GM13977 (cell line): ENCODE data around the gene NSMF.

Experiments
- DNase-seq: peaks from one replicate; pipeline ENCODE4 v3.0.0; 2012; ENCODE audit warnings: low spot score
- in situ Hi-C: fragments of 300-500 bp; cut with MboI; formaldehyde crosslinking; loops from one replicate; pipeline ENCODE4 v1.12.0; 2022; ENCODE audit warnings: low sequenced_read_pairs, low pct_unique_long_range_greater_than_20kb, mixed read lengths, inconsistent platforms; ENCODE audit not compliant: unreplicated experiment
- TF ChIP-seq, protein P1 (sequence below): IDR thresholded peaks from 2 replicates; pipeline ENCODE4 v1.5.1; 2012; ENCODE audit warnings: mild to moderate bottlenecking, control low read depth; ENCODE audit not compliant: insufficient read depth; ENCODE audit errors: extremely low read depth, missing control alignments

The NSMF gene

DNA sequence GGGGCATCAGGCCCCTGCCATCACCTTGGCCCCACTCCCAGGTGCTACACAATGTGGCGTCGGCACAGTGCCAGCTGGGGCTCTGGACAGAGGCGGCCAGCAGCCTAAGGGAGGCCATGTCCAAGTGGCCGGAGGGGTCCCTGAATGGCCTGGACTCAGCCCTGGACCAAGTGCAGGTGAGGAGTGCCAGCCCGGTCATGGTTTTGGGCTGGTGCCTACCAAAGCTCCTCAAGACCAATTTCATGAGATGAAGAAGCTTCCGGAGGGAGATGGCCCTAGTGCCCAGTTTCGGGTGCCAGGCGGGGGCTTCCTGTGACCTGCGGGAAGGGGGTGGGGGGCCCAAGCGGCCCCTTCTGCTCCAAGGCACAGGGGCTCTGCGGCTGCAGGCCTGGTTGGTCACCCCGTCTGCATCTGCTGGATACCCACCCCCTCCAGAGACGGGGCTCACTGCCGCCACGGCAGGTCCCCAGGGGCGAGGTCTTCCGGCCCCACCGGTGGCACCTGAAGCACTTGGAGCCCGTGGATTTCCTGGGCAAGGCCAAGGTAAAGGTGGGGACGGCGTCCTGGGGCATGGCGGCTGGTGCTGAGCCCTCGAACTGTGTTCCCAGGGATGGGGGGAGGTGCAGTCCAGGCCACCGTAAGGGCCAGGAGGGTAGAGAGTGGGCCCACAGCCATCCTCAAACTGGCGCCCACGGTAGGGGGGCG lies 30.1 kb downstream of the NSMF start:
- TF ChIP-seq, protein P1, sequence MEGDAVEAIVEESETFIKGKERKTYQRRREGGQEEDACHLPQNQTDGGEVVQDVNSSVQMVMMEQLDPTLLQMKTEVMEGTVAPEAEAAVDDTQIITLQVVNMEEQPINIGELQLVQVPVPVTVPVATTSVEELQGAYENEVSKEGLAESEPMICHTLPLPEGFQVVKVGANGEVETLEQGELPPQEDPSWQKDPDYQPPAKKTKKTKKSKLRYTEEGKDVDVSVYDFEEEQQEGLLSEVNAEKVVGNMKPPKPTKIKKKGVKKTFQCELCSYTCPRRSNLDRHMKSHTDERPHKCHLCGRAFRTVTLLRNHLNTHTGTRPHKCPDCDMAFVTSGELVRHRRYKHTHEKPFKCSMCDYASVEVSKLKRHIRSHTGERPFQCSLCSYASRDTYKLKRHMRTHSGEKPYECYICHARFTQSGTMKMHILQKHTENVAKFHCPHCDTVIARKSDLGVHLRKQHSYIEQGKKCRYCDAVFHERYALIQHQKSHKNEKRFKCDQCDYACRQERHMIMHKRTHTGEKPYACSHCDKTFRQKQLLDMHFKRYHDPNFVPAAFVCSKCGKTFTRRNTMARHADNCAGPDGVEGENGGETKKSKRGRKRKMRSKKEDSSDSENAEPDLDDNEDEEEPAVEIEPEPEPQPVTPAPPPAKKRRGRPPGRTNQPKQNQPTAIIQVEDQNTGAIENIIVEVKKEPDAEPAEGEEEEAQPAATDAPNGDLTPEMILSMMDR = no peak
- DNase-seq = no peak
- in situ Hi-C loops = no loop called here

DNA sequence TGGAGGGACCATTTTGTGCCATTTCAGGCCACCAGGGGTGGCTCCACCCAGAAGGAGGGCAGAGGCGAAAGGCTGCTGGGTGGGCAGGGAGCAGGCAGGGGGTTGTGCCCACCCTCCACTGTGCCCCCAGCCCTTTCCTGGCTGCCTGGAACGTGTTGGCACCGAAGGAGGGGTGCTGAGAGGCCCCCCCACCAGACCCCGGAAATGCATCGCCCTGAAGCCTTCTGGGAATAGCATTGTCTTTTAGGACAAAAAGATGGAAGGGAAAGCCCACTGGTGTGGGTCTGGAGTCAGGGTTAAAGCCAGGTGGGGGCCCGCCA lies 30.9 kb downstream of the NSMF start:
- in situ Hi-C loops = no loop called here
- DNase-seq = no peak

GRCh38 chr9:137427454-137428310 lies 31.5 kb downstream of the NSMF start:
- in situ Hi-C loops = no loop called here
- no peak for DNase-seq
- TF ChIP-seq, protein P1 = no peak

More for the DNA sequence above, 30.9 kb downstream of the NSMF start:
- TF ChIP-seq, protein P1 = no peak

GRCh38 chr9:137426018-137426681 lies 33.0 kb downstream of the NSMF start:
- no peak for DNase-seq
- TF ChIP-seq, protein P1 = no peak
- in situ Hi-C loops = no loop called here

DNA sequence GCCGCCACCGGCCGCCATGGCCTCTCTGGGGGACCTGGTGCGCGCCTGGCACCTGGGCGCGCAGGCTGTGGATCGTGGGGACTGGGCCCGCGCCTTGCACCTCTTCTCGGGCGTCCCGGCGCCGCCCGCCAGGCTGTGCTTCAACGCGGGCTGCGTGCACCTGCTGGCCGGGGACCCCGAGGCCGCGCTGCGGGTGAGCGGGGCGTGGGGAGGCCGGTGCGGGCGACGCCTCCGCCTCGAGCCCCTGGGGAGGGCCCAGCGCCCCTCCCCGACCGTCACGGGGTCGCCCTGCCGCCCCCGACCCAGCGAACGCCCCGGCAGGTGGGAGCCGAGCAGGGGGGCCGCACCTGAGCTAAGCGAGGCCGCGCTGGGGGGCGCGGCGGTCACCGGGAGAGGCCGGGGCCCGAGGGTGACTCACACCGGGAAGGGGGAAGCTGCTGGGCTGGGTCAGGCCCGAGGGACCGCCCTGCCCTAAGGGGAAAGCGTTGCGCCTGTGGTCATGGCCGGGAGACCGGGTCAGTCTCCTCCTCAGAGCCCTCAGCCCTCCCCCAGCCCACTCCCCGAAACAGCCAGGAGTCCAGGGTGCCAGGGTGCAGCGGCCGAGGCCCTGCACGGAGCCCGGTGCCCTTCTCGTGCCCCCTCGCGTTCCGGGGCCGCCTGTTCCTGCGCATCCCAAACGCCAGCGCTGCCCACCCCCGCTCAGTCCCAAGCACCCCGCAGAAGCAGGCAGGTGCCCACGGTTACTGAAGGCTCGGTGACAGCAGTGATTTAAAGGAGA lies 35.4 kb downstream of the NSMF start:
- in situ Hi-C loops = no loop called here
- DNase-seq = no peak
- TF ChIP-seq, protein P1 = no peak
